Breast epithelium (tissue), 4 donors: Measurements from ENCODE around the gene RASGRP1. TPM values are rescaled to one million over a fixed set of nuclear protein-coding genes. Genes with fewer than 3 reads are reported as not detected.

Experiments
- DNase-seq, 2 donors: peaks; one replicate each; pipeline ENCODE4 v3.0.0-alpha.2; 2019; ENCODE audit warnings: low spot score in 2 of 2
- H3K27ac ChIP-seq, 2 donors: fragments of 200-600 bp; sonication (generic) in 1 of 2; one replicate each; pipeline ENCODE4 v1.5.1; 2016 to 2019; ENCODE audit warnings: mild to moderate bottlenecking in 1 of 2
- H3K27me3 ChIP-seq, 2 donors: fragments of 200-600 bp; sonication (generic) in 1 of 2; one replicate each; pipeline versions ENCODE4 v1.5.1 to v1.6.0; 2017 to 2019; ENCODE audit warnings: control low read depth in 1 of 2, mild to moderate bottlenecking in 1 of 2
- H3K36me3 ChIP-seq: fragments of 200-600 bp; one replicate; pipeline ENCODE4 v1.5.1; 2019
- H3K4me1 ChIP-seq, 2 donors: fragments of 200-600 bp; sonication (generic); one replicate each; pipeline ENCODE4 v1.5.1; 2016 to 2019; ENCODE audit warnings: control low read depth in 1 of 2
- H3K4me3 ChIP-seq, 3 donors: fragments of 200-600 bp; sonication (generic); 1 replicate in 2 of 3; 2 replicates in 1 of 3; pipeline ENCODE4 v1.5.1; 2016 to 2019; ENCODE audit warnings: mild to moderate bottlenecking in 3 of 3, moderate library complexity in 2 of 3
- H3K9me3 ChIP-seq, 2 donors: fragments of 200-600 bp; sonication (generic) in 1 of 2; one replicate each; pipeline ENCODE4 v1.5.1; 2016 to 2019; ENCODE audit warnings: control low read depth in 1 of 2
- CTCF ChIP-seq, 3 donors: fragments of 450-650 bp; IDR thresholded peaks; one replicate each; pipeline ENCODE4 v1.5.1; 2016 to 2017; ENCODE audit warnings: antibody characterized with exemption in 3 of 3, mild to moderate bottlenecking in 3 of 3, moderate library complexity in 3 of 3
- POLR2A ChIP-seq: fragments of 450-650 bp; IDR thresholded peaks from one replicate; pipeline ENCODE4 v1.6.1; 2016; ENCODE audit warnings: antibody characterized with exemption, mild to moderate bottlenecking, moderate library complexity
- POLR2AphosphoS5 ChIP-seq, 3 donors: sonication (generic); formaldehyde crosslinking; IDR thresholded peaks; one replicate each; pipeline ENCODE4 v1.6.1; 2017; ENCODE audit warnings: antibody characterized with exemption in 3 of 3
- intact Hi-C: fragments of 100-400 bp; cut with DNase I; formaldehyde crosslinking; loops from one replicate; pipeline ENCODE4 v1.15.1; 2023; ENCODE audit warnings: low total_unique reads
- total RNA-seq, 3 donors: library from RNA; depleted of rRNA; stranded (reverse); fragments of >200 nt; gene quantifications; one replicate each; pipeline ENCODE4 v1.1.0, GENCODE V29; 2016

The RASGRP1 gene
- total RNA-seq, 3 donors from 2014 or later, result 0.96 to 4.8 (median 1.3) TPM

GRCh38 chr15:38518084-38518483, 46.5 kb downstream of the RASGRP1 start:
- no peaks in the 10 kb centered on the region for H3K27me3 ChIP-seq
- DNase-seq, result no peak
- no peaks in the 10 kb centered on the region for H3K36me3 ChIP-seq
- H3K9me3 ChIP-seq, result no peaks in the 10 kb centered on the region
- no peaks in the 10 kb centered on the region for H3K4me1 ChIP-seq
- intact Hi-C loops, result no loop called here
- TF ChIP-seq POLR2AphosphoS5 (IDR thresholded peaks at IDR 0.05), result no peak
- no peak for TF ChIP-seq POLR2A
- no peak for TF ChIP-seq CTCF (IDR thresholded peaks at IDR 0.05)
- no peak overlapping the region for H3K27ac ChIP-seq
- H3K4me3 ChIP-seq, result no peak overlapping the region

DNA sequence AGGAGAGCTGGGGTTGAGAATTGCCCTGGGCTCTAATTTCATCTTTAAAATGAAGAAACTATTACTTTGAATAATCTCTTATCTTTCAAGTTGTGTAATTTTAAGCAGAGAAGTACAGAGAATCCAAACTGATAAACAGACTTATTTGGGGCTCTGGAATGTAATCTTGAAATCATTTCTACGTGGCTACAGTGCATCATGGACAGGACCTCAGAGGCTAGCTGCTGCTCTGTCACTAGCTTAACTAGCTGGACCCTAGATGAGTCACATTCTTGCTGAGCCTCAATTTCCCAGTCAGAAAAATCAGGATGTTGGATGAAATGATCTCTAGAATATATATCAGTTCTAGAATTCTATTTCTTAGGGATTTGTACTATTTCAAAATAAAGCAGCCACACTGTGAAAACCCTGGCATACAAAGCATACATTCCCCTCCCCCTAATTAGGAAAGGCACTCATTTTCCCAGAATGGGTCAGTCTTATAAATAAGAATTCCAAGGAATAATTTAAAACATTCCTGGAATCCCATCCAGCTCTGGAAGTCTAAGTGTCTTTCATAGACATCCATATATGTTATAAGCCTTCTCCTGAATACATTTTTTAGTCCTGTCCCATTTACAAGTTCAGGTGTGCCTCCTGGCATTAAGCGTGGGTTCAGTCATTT, 47.2 kb downstream of the RASGRP1 start:
- no peak for DNase-seq
- Histone ChIP-seq H3K27me3 (no peaks in the 10 kb centered on the region), H3K9me3 (no peaks in the 10 kb centered on the region), H3K27ac (no peak overlapping the region), H3K36me3 (no peaks in the 10 kb centered on the region), H3K4me3 (no peak overlapping the region), H3K4me1 (no peaks in the 10 kb centered on the region)
- intact Hi-C loops, result no loop called here
- TF ChIP-seq POLR2A (no peak), POLR2AphosphoS5 (IDR thresholded peaks at IDR 0.05) (no peak), CTCF (IDR thresholded peaks at IDR 0.05) (no peak)

DNA sequence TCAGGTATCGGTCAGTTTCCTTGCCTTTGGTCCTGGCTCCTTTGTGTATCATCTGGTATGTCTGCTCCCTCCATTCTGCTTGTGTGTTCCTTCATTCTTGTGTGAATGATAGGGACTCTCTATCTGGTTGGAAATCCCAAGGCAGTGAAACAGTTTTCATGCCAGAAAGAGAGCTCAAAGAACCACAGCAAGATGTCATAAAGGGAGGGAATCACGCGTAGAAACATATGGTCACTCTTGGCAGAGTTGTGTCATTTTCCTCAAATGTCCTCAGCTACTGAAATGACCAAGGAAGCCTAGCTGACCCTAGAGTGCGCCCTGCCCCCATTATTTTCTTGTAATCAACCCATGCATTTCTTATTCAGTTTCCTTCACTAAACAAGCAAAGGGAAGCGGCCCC, 48.0 kb downstream of the RASGRP1 start:
- intact Hi-C loops, result no loop called here
- Histone ChIP-seq H3K4me3 (no peak overlapping the region), H3K36me3 (no peaks in the 10 kb centered on the region), H3K9me3 (no peaks in the 10 kb centered on the region), H3K27ac (no peak overlapping the region), H3K4me1 (no peaks in the 10 kb centered on the region), H3K27me3 (no peaks in the 10 kb centered on the region)
- DNase-seq, result no peak
- TF ChIP-seq CTCF (IDR thresholded peaks at IDR 0.05), result no peak
- no peak for TF ChIP-seq POLR2A
- no peak for TF ChIP-seq POLR2AphosphoS5 (IDR thresholded peaks at IDR 0.05)

GRCh38 chr15:38514601-38515000, 50.0 kb downstream of the RASGRP1 start:
- intact Hi-C loops, result no loop called here
- no peak for DNase-seq
- no peaks in the 10 kb centered on the region for H3K36me3 ChIP-seq
- H3K4me1 ChIP-seq, result no peaks in the 10 kb centered on the region
- no peaks in the 10 kb centered on the region for H3K27me3 ChIP-seq
- no peaks in the 10 kb centered on the region for H3K9me3 ChIP-seq
- no peak overlapping the region for H3K27ac ChIP-seq
- H3K4me3 ChIP-seq, result no peak overlapping the region
- no peak for TF ChIP-seq POLR2AphosphoS5 (IDR thresholded peaks at IDR 0.05)

DNA sequence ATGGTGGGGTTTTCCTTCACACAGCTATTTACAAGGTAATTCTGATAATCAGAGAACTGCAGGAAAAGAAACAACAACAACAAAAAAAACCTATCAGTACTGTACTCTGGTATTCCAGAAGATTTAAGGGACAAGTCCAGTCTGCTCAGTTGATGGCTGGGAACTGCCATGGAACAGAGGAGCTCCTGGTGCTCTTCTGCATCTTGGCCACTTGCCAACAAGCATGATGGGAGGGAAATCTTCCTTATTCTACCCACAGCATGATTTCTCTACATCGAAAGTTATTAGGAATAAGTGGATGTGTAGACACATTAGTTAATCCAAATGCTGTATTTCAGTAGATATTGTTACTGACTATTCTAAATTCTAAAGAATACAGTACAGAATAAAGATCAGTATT, 51.7 kb downstream of the RASGRP1 start:
- H3K27ac ChIP-seq, result no peak overlapping the region
- H3K27me3 ChIP-seq, result no peaks in the 10 kb centered on the region
- intact Hi-C loops, result no loop called here
- DNase-seq, result no peak
- H3K36me3 ChIP-seq, result no peaks in the 10 kb centered on the region
- TF ChIP-seq POLR2AphosphoS5 (IDR thresholded peaks at IDR 0.05), result no peak
- H3K9me3 ChIP-seq, result no peaks in the 10 kb centered on the region
- no peaks in the 10 kb centered on the region for H3K4me1 ChIP-seq
- H3K4me3 ChIP-seq, result no peak overlapping the region

- no peak for TF ChIP-seq POLR2A
- no peak for TF ChIP-seq POLR2AphosphoS5 (IDR thresholded peaks at IDR 0.05)
- TF ChIP-seq CTCF (IDR thresholded peaks at IDR 0.05), result no peak
- H3K9me3 ChIP-seq, result no peaks in the 10 kb centered on the region
- H3K27ac ChIP-seq, result no peak overlapping the region
- intact Hi-C loops, result no loop called here
- no peaks in the 10 kb centered on the region for H3K4me1 ChIP-seq
- no peak overlapping the region for H3K4me3 ChIP-seq
- no peaks in the 10 kb centered on the region for H3K27me3 ChIP-seq
- H3K36me3 ChIP-seq, result no peaks in the 10 kb centered on the region
- DNase-seq, result no peak
Measured at GRCh38 chr15:38509152-38509551, 55.5 kb downstream of the RASGRP1 start.
